Stomach (tissue), 4 donors: ENCODE measurements around the gene RNU7-1.

Experiments
- CTCF ChIP-seq, 7 experiments: fragments of 450-650 bp in 4 of 7; fragments of 200-600 bp in 3 of 7; sonication (generic) in 3 of 7; IDR thresholded peaks; one replicate each; pipeline ENCODE4 v1.5.1; 2016 to 2019; ENCODE audit warnings: antibody characterized with exemption in 7 of 7, control low read depth in 2 of 7, mild to moderate bottlenecking in 1 of 7
- EP300 ChIP-seq: sonication (generic); formaldehyde crosslinking; IDR thresholded peaks from one replicate; pipeline ENCODE4 v1.6.1; 2017; ENCODE audit warnings: antibody characterized with exemption
- POLR2A ChIP-seq, 4 donors: fragments of 450-650 bp; IDR thresholded peaks; one replicate each; pipeline ENCODE4 v1.6.1; 2016; ENCODE audit warnings: antibody characterized with exemption in 4 of 4, control low read depth in 2 of 4, mild to moderate bottlenecking in 1 of 4, moderate library complexity in 1 of 4
- POLR2AphosphoS5 ChIP-seq, 3 donors: sonication (generic); formaldehyde crosslinking; IDR thresholded peaks; one replicate each; pipeline ENCODE4 v1.6.1; 2016; ENCODE audit warnings: antibody characterized with exemption in 3 of 3

GRCh38 chr12:6936194-6936635 is 7.4 kb upstream of the RNU7-1 start:
- TF ChIP-seq CTCF (IDR thresholded peaks at IDR 0.05) (no peak), POLR2A (IDR thresholded peaks at IDR 0.05) (no peak), POLR2AphosphoS5 (IDR thresholded peaks at IDR 0.05) (no peak), EP300 (no peak)
